DND-41 (cell line): Measurements from ENCODE around the gene MB21D2.

Source experiments
- CTCF ChIP-seq: IDR thresholded peaks from 2 replicates; pipeline ENCODE4 v1.5.1; 2012; ENCODE audit warnings: borderline replicate concordance, low read length, moderate library complexity, mild to moderate bottlenecking; ENCODE audit not compliant: poor library complexity, severe bottlenecking; ENCODE audit errors: extremely low read depth
- EZH2 ChIP-seq: IDR thresholded peaks from 3 replicates; pipeline ENCODE4 v1.6.1; 2012; ENCODE audit warnings: borderline replicate concordance, low read depth, mild to moderate bottlenecking, moderate library complexity, low read length, inconsistent platforms; ENCODE audit not compliant: severe bottlenecking

- no peak for TF ChIP-seq CTCF
- TF ChIP-seq EZH2: no peak
These were observed 48.3 kb downstream of the MB21D2 start for GRCh38 chr3:192869131-192870031.
